HCT116 (cell line): ENCODE measurements around the gene TMEM116. TPM values are rescaled to one million over a fixed set of nuclear protein-coding genes. Genes with fewer than 3 reads are reported as not detected.

Source experiments
- ATAC-seq: fragments of 200-7000 bp; cut with Tn5 transposase; 2 replicates; pipeline ENCODE4 v1.9.1; 2020; ENCODE audit warnings: mild to moderate bottlenecking, moderate library complexity
- BruUV-seq: library from RNA; stranded (reverse); fragments of 400-500 nt; replicated peaks from 2 replicates; lab custom pipeline; 2021; lab: Mats Ljungman, UMichigan
- CTCF ChIA-PET: fragments of 300-600 bp; sonication (Branson Sonifier 250); formaldehyde crosslinking; loops from one replicate; lab custom pipeline; 2021; ENCODE audit warnings: antibody characterized with exemption; lab: Charles Lee
- POLR2A ChIA-PET: fragments of 300-600, 350-600 bp; sonication (Branson Sonifier 250); formaldehyde crosslinking; loops from one replicate; lab custom pipeline; 2021; ENCODE audit warnings: antibody characterized with exemption; lab: Charles Lee
- RAD21 ChIA-PET, 2 experiments: fragments of 300-600 bp; sonication (Branson Sonifier 250); formaldehyde crosslinking; loops; one replicate each; lab custom pipeline; 2023; ENCODE audit warnings: low total read pairs in 2 of 2; ENCODE audit not compliant: uncharacterized antibody in 2 of 2, unreplicated experiment in 2 of 2, low non-redundant PET in 1 of 2; lab: Charles Lee
- DNase-seq: peaks from one replicate; pipeline ENCODE4 v3.0.0-alpha.2; 2010; ENCODE audit warnings: low read depth, low spot score
- H2AFZ ChIP-seq: fragments of 200-600 bp; shearing (Covaris generic), sonication (generic); 2 replicates; pipeline ENCODE4 v1.6.1; 2017; ENCODE audit warnings: low read depth, mixed run types, mixed read lengths, antibody characterized with exemption, low read length; ENCODE audit not compliant: poor library complexity, severe bottlenecking
- H3K27ac ChIP-seq: 2 replicates; pipeline ENCODE4 v1.5.1; 2012; ENCODE audit warnings: low read depth, low read length
- H3K27me3 ChIP-seq: fragments of 200-600 bp; sonication (generic); 2 replicates; pipeline ENCODE4 v1.6.1; 2016; ENCODE audit warnings: mixed run types, low read length, mixed read lengths; ENCODE audit not compliant: insufficient read depth
- H3K36me3 ChIP-seq, 2 experiments: fragments of 200-500 bp in 1 of 2; fragments of 200-600 bp in 1 of 2; sonication (Bioruptor generic) in 1 of 2; sonication (generic) in 1 of 2; 2 replicates each; pipeline versions ENCODE4 v1.5.1 to v1.6.1; 2014 to 2016; ENCODE audit warnings: low read length in 2 of 2, inconsistent platforms in 1 of 2, mixed read lengths in 1 of 2, mixed run types in 1 of 2; ENCODE audit not compliant: insufficient read depth in 2 of 2, control insufficient read depth in 1 of 2
- H3K4me1 ChIP-seq, 2 experiments: fragments of 200-600 bp in 1 of 2; sonication (generic) in 1 of 2; 2 replicates each; pipeline versions ENCODE4 v1.5.1 to v1.6.1; 2012 to 2017; ENCODE audit warnings: low read length in 2 of 2, inconsistent platforms in 1 of 2, mild to moderate bottlenecking in 1 of 2, mixed read lengths in 1 of 2, mixed run types in 1 of 2, moderate library complexity in 1 of 2; ENCODE audit not compliant: insufficient read depth in 2 of 2, control insufficient read depth in 1 of 2
- H3K4me2 ChIP-seq: fragments of 200-600 bp; sonication (generic); 2 replicates; pipeline ENCODE4 v1.6.1; 2017; ENCODE audit warnings: mixed run types, low read length, mixed read lengths
- H3K4me3 ChIP-seq, 2 experiments: fragments of 200-600 bp in 1 of 2; sonication (generic) in 1 of 2; replicated peaks in 1 of 2; 2 replicates each; pipeline ENCODE4 v1.5.1; 2011 to 2016; ENCODE audit warnings: low read length in 2 of 2, control low read depth in 1 of 2, low read depth in 1 of 2, mild to moderate bottlenecking in 1 of 2, mixed read lengths in 1 of 2, mixed run types in 1 of 2
- H3K79me2 ChIP-seq: fragments of 200-600 bp; sonication (generic); 2 replicates; pipeline ENCODE4 v1.6.1; 2017; ENCODE audit warnings: mild to moderate bottlenecking, mixed run types, low read length, moderate library complexity, mixed read lengths; ENCODE audit not compliant: insufficient read depth
- H3K9ac ChIP-seq: fragments of 200-600 bp; sonication (generic); 2 replicates; pipeline ENCODE4 v1.6.1; 2016; ENCODE audit warnings: low read length, mixed read lengths
- H3K9me2 ChIP-seq: fragments of 200-600 bp; sonication (generic), shearing (Covaris generic); 2 replicates; pipeline ENCODE4 v1.6.1; 2017; ENCODE audit warnings: mixed run types, mild to moderate bottlenecking, moderate library complexity; ENCODE audit not compliant: insufficient read depth
- H3K9me3 ChIP-seq, 2 experiments: fragments of 200-500 bp in 1 of 2; fragments of 200-600 bp in 1 of 2; sonication (Bioruptor generic) in 1 of 2; sonication (generic) in 1 of 2; 2 replicates each; pipeline ENCODE4 v1.6.1; 2014 to 2017; ENCODE audit warnings: low read length in 2 of 2, mixed read lengths in 2 of 2, inconsistent platforms in 1 of 2, low read depth in 1 of 2, mild to moderate bottlenecking in 1 of 2, mixed run types in 1 of 2, moderate library complexity in 1 of 2; ENCODE audit not compliant: control insufficient read depth in 1 of 2, insufficient read depth in 1 of 2
- H4K20me1 ChIP-seq: fragments of 200-600 bp; sonication (generic), shearing (Covaris generic); 2 replicates; pipeline ENCODE4 v1.6.1; 2017; ENCODE audit warnings: mixed run types, mild to moderate bottlenecking, moderate library complexity; ENCODE audit not compliant: insufficient read depth
- CBX3 ChIP-seq: IDR thresholded peaks from 2 replicates; pipeline ENCODE4 v1.6.1; 2012; ENCODE audit warnings: low read depth
- CEBPB ChIP-seq: IDR thresholded peaks from 2 replicates; pipeline ENCODE4 v1.6.1; 2012; ENCODE audit warnings: low read depth
- EGR1 ChIP-seq: IDR thresholded peaks from 2 replicates; pipeline ENCODE4 v1.6.1; 2012; ENCODE audit warnings: low read depth
- ELF1 ChIP-seq: IDR thresholded peaks from 2 replicates; pipeline ENCODE4 v1.6.1; 2012; ENCODE audit warnings: low read depth, borderline replicate concordance
- EZH2 ChIP-seq: fragments of 200-600 bp; sonication (generic); IDR thresholded peaks from 2 replicates; pipeline ENCODE4 v1.6.1; 2017; ENCODE audit warnings: antibody characterized with exemption, mixed run types
- FOSL1 ChIP-seq: IDR thresholded peaks from 2 replicates; pipeline ENCODE4 v1.6.1; 2012; ENCODE audit warnings: low read depth
- JUND ChIP-seq: IDR thresholded peaks from 2 replicates; pipeline ENCODE4 v1.6.1; 2012
- POLR2A ChIP-seq: IDR thresholded peaks from 2 replicates; pipeline ENCODE4 v1.7.0; 2011; ENCODE audit warnings: borderline replicate concordance; ENCODE audit not compliant: insufficient read depth, insufficient read length; ENCODE audit errors: extremely low read depth
- POLR2AphosphoS5 ChIP-seq: IDR thresholded peaks from 2 replicates; pipeline ENCODE4 v1.6.1; 2011; ENCODE audit warnings: mild to moderate bottlenecking, low read depth, low read length, moderate library complexity
- RAD21 ChIP-seq: IDR thresholded peaks from 2 replicates; pipeline ENCODE4 v1.6.1; 2012; ENCODE audit warnings: low read depth, mild to moderate bottlenecking
- YY1 ChIP-seq: IDR thresholded peaks from 2 replicates; pipeline ENCODE4 v1.6.1; 2011; ENCODE audit warnings: low read length, low read depth, moderate library complexity, mild to moderate bottlenecking; ENCODE audit not compliant: insufficient replicate concordance; ENCODE audit errors: extremely low read depth
- intact Hi-C: fragments of 100-400 bp; cut with micrococcal nuclease; formaldehyde crosslinking; loops from 2 replicates; pipeline ENCODE4 v1.10.0; 2022
- total RNA-seq: library from RNA; stranded (reverse); gene quantifications from one replicate; pipeline ENCODE4 v1.2.1, GENCODE V29; 2021; ENCODE audit not compliant: unreplicated experiment
- TF ChIP-seq, protein P1 (sequence below), 3 experiments: fragments of 200-600 bp in 1 of 3; sonication (generic) in 1 of 3; IDR thresholded peaks in 2 of 3; conservative IDR thresholded peaks in 1 of 3; 2 replicates each; pipeline ENCODE4 v1.5.1; 2012 to 2017; ENCODE audit warnings: low read depth in 2 of 3, low read length in 2 of 3, antibody characterized with exemption in 1 of 3, borderline replicate concordance in 1 of 3, control low read depth in 1 of 3, mild to moderate bottlenecking in 1 of 3, mixed read lengths in 1 of 3, mixed run types in 1 of 3, moderate library complexity in 1 of 3; ENCODE audit not compliant: insufficient read depth in 1 of 3
- TF ChIP-seq, protein P2 (sequence below): IDR thresholded peaks from 2 replicates; pipeline ENCODE4 v1.6.1; 2012
- TF ChIP-seq, protein P3 (sequence below): IDR thresholded peaks from 2 replicates; pipeline ENCODE4 v1.6.1; 2012

The TMEM116 gene
- total RNA-seq, 1 experiment from 2014 or later = 6.8 TPM

DNA sequence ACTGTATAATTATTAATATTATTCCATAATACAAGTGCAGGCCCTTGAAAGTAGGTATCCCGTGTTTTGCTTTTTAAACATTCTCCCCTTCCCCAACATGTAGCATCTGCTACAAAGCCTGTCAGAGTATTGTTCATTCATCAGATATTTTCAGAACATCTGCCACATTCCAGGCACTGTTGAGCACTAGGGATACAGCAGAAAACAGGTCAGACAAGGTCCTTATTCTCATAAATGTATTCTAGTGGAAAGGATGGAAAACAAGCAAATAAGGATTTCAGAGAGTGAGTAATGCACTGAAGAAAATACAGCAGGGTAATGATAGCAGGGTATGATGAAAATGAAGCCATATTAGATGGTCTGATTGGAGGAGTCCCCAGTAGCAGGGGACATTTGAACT is 4.1 kb upstream of the TMEM116 start (continued):
- TF ChIP-seq, protein P1, sequence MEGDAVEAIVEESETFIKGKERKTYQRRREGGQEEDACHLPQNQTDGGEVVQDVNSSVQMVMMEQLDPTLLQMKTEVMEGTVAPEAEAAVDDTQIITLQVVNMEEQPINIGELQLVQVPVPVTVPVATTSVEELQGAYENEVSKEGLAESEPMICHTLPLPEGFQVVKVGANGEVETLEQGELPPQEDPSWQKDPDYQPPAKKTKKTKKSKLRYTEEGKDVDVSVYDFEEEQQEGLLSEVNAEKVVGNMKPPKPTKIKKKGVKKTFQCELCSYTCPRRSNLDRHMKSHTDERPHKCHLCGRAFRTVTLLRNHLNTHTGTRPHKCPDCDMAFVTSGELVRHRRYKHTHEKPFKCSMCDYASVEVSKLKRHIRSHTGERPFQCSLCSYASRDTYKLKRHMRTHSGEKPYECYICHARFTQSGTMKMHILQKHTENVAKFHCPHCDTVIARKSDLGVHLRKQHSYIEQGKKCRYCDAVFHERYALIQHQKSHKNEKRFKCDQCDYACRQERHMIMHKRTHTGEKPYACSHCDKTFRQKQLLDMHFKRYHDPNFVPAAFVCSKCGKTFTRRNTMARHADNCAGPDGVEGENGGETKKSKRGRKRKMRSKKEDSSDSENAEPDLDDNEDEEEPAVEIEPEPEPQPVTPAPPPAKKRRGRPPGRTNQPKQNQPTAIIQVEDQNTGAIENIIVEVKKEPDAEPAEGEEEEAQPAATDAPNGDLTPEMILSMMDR (IDR thresholded peaks at IDR 0.05 in 2 of 3, conservative IDR thresholded peaks at IDR 0.05 in 1 of 3; ENCODE audit: borderline replicate concordance in 1 of 3, insufficient read depth in 1 of 3, low read depth in 2 of 3, low read length in 2 of 3) = no peak

DNA sequence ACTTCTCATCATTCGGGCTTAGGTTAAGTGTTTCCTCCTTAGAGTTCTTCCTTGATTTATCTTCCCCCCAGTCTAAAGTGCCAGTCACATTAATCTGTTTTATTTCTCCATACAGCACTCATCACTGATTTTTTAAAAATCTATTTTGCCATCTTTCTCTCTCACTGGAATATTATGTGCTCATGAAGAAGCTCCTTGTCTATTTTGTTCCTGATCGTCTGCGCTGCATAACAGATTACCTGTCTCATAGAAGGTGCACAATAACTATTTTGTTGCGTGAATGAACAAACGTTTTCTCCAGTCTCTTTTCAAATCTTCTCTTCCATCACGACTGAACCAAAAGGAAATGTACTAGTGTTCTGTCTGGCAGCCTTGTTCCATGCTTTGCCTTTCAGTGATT is 3.0 kb upstream of the TMEM116 start:
- peaks cover 90% of the 10 kb centered on the region for H3K79me2 ChIP-seq
- H3K9me3 ChIP-seq = no peaks in the 10 kb centered on the region
- no TSS peak for BruUV-seq
- no peak for ATAC-seq
- CTCF ChIA-PET = no interaction called here
- RAD21 ChIA-PET = no interaction called here
- H2AFZ ChIP-seq = no peak overlapping the region
- peaks cover 9 to 21% of the 10 kb centered on the region in 2 experiments for H3K4me1 ChIP-seq
- H3K27me3 ChIP-seq = no peaks in the 10 kb centered on the region
- intact Hi-C loops = no loop called here
- TF ChIP-seq POLR2AphosphoS5 (no peak), POLR2A (no peak), EGR1 (no peak), FOSL1 (no peak), ELF1 (no peak), RAD21 (no peak), CBX3 (no peak), EZH2 (no peak), JUND (no peak), YY1 (no peak), CEBPB (no peak)
- TF ChIP-seq, protein P2, sequence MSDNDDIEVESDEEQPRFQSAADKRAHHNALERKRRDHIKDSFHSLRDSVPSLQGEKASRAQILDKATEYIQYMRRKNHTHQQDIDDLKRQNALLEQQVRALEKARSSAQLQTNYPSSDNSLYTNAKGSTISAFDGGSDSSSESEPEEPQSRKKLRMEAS = no peak
- TF ChIP-seq, protein P3, sequence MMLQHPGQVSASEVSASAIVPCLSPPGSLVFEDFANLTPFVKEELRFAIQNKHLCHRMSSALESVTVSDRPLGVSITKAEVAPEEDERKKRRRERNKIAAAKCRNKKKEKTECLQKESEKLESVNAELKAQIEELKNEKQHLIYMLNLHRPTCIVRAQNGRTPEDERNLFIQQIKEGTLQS = no peak
- TF ChIP-seq, protein P1 (IDR thresholded peaks at IDR 0.05 in 2 of 3, conservative IDR thresholded peaks at IDR 0.05 in 1 of 3; ENCODE audit: borderline replicate concordance in 1 of 3, insufficient read depth in 1 of 3, low read depth in 2 of 3, low read length in 2 of 3) = no peak
- no peak overlapping the region for H3K27ac ChIP-seq
- DNase-seq = no peak
- POLR2A ChIA-PET = no interaction called here
- H4K20me1 ChIP-seq = peaks cover 6% of the 10 kb centered on the region; the same call in 1 of the 2 replicates
- no peak overlapping the region for H3K4me2 ChIP-seq
- H3K9me2 ChIP-seq = no peaks in the 10 kb centered on the region
- no peak overlapping the region for H3K4me3 ChIP-seq
- no peak overlapping the region for H3K9ac ChIP-seq
- peaks cover 18 to 31% of the 10 kb centered on the region in 2 experiments; a peak in 3 of 4 replicates for H3K36me3 ChIP-seq
